ENCODE results near the gene ALDH3A1.
"Not testable (repeated sequence)": the region's sequence is repeated elsewhere in the genome, so short reads cannot be mapped to it uniquely, and the experiment has no call there.

Gene ALDH3A1
- total RNA-seq: 0 reads per million in 2 donors

DNA sequence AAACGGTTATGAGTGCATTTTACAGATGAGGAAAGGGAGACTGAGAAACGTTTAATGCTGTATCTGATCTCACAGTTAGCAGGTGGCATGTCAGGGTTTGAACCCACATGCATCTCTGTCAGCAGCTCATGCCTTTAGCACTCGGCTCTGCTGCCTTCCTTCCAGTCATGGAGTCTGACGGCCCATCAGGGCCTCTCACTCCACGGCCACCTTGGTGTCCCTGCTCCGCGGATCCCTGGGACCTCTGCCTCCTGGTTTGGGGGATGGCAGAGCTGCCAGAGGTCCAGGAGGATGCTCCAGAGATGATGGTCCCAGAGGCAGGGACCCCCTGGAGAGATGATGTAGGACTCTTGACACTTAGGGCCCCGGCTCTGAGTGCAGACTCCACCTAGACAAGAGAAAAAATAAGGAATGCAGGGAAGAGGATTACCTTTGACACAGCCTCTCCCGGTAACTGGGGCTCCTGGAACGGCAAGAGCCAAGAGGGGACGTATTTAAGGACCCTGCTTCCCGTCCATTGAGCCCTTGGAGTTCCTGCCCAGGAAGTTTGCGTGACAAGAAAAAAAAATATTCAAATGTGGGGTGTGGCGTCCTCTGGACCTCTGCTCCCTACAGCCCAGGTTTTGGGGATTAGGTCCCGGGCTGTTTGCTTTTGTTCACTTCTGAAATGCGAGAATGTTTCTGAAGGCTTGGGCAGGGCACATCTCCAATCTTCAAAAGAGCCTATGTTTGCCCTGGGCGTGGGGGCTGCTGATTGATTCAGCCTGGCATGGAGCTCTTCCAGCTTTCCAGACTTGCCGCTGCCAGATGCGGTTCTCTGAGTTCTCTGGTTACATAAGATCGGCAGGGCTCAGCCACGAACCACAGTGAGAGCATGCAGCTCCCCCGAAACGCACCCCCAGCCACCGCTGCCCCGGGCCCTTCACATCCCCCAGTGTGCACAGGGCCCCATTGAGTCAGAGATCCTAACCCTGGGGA is at the start of gene ALDH3A1:
Gene ALDH3A1 (minus strand): TSS at position 470 of the 978 bp plus-strand sequence. CDS start 3,169 bp downstream, outside the sequence.
- no peak for DNase-seq

DNA sequence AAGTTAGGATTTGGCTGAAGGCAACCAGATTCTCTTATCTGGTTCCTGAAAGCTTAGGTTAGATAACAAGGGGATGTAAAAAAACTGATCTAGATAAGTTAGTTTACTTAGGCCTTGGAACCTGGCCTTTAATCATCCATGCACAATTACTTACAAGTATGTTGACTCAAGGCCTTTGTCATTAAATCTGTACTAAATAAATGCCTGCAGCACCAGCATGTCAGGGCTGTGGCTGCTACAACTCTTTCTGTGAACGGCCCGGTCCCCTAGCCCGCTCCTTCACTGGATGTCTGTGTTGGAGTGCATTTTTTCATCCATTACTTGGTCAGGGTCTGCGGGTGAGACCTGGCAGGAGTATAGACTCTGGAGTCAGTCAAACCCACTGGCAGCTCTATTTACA is 48.4 kb upstream of the ALDH3A1 start:
- DNase-seq: no peak

DNA sequence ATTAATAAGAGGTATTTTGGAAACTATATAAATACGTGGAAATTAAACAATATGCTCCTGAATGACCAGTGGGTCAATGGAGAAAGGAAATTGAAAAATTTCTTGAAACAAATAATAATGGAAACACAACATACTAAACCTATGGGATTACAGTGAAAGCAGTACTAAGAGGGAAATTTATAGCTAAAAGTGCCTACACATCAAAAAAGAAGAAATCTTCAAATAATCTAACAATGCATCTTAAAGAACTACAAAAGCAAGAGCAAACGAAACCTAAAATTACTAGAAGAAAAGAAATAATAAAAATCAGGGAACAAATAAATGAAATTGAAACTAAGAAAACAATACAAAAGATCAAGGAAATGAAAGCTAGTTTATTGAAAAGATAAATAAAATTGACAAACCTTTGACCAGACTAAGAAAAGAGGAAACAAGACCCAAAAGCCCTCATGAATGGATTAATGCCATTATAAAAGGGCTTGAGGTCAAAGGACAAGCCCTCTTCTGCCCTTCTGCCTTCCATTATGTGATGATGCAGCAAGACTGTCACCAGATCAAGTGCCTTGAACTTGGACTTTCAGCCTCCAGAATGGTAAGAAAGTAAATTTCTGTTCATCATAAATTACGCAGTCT is 43.9 kb upstream of the ALDH3A1 start:
- no peak for DNase-seq

DNA sequence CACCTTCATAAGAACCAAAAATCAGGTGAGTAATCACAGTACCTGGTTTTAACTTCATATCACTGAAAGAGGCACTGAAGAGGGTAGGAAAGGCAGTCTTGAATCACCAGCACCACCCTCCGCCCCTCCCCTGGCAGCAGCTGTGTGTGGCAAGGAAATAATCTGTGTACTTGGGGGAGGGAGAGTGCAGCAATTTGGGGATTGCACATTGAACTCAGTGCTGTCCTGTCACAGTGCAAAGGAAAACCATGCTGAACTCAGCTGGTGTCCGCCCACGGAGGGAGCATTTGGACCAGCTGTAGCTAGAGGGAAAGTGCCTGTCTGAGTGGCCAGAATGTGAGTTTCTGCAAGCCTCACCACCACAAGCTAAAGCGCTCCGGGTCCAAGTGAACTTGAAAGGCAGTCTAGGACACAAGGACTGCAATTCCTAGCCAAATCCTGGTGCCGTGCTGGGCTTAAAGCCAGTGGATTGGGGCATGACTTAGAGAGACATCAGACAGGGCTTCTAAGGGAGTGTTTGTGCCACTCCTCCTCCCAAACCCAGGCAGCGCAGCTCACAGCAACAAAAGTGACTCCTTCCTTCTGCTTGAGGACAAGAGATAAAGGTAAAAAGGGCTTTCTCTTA is 39.7 kb upstream of the ALDH3A1 start:
- peak in 1 of 5 experiments; percentile 15 for DNase-seq

DNA sequence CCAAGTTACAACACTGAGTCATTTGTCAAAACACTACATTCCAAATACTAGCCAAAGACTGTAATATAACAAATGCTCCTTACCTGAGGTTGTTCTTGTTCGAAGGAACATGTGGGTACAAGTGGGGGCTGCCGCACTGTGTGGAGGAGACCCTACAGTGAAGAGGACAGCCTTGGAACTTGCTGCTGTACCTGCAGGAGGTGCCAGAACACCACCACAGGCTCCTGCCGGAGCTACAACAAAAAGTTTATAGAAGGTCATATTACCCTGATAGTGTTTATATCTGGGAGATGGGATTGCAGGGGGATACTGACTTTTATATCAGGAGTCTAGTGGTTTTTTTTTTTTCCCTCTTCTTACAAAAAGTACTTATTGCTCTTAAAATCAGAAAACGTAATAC is 37.8 kb upstream of the ALDH3A1 start:
- no peak for DNase-seq

DNA sequence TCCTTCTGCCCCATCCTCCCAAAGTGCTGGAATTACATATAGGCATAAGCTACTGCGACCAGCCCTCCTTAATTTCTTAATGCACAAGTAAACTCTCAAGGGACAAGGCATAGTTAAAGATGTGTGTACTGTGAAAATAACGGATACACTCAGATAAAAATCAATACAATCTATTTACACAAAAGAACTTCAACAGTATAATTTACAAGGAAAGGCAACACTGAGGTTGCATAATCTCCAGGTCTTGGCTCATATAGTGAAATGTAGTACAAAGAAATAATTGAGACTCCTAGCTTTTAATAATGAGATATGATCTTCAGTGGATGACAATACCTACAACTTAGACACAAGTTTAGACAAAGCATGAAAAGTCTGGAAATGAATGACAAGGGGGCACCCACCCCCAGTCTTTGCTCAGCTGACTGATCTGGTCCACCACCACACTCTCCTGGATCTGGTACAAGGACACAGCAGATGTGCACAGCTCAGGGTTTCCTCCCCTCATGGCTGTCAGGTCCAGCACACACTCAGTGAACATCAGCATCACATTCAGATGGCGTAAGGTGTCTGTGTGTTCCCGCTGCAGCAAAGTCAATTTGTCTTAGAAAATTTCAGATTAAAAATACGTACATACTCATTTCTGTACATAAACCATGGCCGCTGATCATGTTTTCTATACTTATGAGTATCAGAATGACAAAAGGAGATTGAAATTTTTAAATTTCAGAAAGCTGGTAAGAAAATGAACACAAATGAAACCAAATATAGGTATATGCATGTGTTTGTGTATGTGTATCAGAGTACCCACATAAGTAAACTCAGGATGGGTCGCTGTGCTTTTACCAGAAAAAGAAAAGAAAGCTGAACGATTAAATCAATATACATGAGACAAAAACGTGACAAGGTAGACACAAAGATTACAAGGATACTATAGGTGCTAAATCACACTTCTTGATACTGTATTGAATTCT is 33.7 kb upstream of the ALDH3A1 start:
- peak in 1 of 5 experiments; percentile 59 for DNase-seq

DNA sequence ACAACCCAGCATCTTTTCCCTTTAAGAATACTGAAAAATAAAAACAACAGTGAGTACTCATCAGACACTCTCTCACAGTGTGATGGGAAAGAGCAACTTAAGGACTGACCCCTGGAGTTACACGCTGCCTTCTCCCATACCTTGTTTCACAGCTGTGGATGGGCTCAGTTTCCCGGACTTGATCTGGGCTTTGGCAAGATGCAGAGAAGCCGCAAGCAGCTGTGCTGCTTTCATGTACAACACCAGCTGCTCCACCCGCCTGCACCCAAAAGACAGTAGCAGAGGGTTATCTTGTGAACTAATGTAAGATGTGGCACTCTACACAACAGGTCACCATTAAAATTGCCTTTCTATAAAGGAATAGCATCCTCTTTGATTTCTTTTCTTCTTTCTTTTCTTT is 32.7 kb upstream of the ALDH3A1 start:
- DNase-seq: no peak

DNA sequence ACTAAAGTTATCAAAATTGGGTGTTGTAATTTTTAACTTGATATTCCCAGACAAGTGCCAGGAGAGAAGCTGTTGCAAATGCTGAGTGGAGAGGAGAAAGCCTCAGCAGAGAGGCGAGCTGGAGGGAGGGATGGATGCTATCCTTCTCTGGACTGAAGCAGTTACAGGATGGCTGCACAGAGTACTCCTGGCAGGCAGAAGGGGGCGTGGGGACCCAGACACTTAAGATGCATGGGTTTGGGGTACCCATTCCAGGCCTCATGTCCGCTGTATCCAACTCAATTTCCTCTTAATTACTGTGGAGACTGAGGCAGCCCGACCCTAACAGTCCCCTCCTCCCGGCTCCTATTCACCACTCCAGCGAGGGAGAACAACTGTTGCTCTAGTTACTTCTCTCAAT is 25.4 kb upstream of the ALDH3A1 start:
- DNase-seq: no peak

DNA sequence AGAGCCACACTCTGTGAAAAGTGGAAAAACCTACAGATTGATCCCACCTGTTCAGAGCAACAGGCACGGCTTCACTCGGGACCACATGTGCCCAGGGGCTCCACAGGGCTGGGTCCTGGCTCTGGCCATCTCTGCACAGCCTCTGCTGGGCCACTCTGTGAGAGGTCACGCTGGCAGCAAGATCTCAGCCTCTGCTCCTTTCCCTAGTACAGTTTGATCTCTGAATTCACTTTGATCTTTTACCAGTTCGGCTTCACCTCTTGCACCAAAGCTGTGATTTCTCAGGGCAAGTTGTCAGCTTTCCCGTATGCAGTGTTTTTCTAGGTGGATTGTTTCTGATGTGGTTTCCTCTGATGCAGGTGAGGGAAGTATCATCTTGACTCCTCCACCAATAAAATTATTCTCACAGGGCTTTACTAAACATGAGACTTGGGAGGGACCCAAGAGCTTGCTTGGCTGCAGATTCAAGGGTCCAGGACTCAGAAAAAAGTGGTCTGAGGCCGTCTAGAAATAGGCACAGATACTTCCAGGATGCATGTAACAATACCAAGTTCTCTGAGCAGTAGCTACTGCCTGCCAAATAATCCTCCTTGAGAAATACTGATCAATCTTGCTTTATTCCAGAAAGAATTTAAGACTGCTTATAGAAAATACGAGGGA is 24.0 kb upstream of the ALDH3A1 start:
- DNase-seq: peak in 3 of 5 experiments; percentile 12 to 59 (median 58)

DNA sequence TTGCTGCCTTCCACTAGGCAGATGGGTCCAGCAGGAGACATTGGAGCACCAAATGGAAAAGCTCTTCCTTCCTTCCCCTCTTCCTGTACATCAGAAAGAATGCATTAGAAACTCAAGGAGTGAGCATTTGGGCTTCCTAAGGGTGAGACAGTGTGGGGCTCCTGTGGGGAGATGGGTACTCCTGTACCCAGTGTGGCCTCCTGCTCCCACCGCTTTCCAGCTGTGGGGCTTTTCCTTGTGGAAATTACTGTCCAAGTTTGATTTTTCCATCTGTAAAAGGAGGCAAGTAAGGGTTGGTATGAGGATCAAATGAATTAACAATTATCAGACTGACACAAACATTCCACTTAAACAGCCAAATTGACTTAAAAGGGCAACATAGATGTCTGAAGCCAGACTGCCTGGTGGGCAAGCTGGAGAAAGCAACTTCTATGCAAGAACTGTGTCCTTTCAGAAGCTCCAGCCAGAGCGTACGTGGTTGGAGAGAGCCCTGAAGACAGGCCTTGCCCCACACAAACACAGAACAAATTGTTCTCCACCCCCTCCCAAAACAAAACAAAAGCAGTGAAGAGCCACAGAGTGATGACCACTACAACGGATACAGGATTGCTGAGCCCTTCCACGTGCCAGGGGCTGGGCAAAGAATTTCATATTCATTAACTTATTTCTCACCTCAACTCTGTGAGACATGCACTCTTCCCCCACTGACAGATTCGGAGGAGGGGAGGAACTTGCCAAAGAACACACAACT is 23.1 kb upstream of the ALDH3A1 start:
- no peak for DNase-seq

DNA sequence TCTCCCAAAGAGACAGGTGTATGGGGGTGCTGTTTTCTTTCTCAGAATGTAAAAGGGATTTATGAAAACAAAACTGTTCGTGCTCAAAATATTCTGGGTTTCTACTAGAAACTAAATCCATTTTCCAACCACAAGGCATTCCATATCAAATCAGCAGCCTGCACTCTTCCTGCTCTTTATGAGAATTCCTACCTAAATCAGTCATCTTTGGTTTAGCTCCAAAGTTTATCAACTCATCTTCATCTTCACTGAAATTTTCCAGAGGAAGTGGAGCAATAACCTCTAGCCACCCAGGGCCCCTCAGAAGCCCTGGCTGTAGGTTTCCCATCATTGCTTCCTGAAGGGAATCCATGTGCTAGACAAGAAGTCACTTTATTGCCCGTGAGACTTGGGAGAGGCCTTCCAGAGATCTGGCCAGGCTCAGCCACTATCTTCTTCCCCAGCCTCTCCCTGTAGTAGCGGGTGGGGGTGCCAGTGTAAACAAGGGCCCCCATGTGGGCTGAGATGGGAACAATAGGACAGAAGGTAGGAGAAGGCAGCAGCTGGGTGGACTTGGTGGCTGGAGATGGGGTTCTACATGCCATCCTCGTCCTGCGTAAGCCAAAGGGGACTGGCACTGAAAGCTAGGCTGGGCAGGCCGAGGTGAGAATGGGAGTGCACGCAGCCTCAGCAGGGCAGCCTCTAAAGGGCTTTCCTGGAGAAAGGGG is 22.0 kb upstream of the ALDH3A1 start:
- DNase-seq: no peak

DNA sequence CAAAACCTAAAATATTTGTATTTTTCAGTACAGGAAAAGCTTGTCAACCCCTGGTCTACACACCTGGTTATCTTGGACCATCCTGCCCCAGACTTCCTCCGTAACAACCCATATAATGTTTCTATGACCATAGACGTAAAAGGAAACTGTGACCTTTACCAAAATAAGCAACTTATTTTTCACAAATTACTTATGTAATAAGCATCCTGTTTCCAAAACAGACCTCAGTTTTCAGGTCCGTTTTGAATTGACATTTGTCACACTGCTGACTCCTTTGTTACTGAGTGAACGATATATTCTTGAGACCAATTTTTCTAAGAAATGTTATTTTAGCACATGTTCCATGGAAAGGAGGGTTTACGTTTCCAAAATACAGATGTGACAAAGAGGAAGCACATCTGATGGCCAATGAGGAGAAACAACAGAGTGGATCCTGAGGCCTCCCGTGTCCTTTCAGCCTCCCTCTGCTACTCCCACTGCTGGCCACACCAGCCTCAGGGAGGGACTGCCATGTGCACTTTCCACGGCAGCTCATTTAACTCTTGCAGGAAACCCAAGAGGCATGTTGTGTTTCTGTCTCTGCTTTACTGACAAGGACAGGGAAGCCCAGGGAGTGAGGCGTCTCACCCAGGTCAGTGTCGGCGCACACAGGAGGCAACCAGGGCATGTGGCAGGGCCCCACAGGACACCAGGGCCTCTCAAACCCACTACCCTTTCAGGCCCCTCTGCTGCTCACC is 20.1 kb upstream of the ALDH3A1 start:
- no peak for DNase-seq

DNA sequence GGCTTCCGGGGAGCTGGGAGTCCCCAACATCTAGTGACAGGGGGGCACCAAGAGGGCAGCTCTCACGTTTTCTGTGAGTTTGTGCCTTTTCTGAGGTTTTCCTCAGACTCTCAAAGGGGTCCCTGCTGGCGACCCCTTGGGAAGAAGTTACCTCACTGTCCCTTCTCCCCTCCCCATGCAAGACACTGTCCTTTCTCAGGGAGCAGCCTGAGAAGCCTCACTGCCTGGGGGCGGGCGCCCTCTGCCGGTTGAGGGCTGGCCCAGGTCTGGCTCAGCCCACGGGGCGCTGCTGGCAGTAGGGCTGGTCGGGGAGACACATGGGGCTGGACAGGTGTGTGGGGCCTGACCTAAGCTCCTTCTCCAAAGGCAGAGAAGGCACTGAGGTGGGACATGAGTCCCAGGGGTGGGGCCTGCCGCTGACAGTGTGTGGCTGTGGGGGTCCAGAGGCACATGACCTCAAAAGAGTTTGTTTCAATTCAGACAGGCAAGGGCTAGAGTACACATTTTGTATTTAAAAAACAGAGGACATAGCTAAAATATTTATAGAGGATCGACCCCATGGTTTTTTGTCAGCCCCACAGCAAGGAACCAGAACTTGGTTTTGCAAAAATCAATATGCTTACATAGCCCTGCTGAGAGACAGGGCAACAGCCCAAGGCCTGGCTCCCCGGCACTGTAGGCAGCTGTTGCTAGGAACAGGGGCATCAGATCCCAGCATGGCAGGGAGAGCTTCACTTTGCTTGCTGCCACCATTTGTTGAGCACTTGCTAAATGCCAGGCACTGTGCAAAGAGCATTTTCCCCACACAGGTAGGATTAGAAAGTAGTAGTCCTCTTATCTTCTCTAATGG is 18.5 kb upstream of the ALDH3A1 start:
- DNase-seq: peak; percentile 49 to 71 (median 60)

DNA sequence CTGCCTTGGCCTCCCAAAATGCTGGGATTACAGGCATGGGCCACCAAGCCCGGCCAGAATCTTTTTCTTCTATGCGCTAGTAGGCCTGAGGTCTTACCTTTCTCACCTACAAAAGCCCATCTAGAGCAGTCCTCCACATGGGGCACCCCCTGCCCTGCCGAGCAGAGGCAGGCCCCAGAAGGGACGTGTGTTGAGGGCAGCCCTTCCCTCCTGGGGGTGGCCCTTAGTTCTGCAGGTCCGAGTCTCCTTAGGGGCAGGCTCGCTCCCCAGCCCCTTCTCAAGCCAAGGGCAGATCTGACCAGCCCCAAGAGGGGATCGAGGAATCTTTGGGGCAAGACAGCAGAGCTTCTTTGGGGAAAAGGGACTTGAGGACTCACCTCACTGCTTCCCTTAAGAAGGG is 17.9 kb upstream of the ALDH3A1 start:
- no peak for DNase-seq

DNA sequence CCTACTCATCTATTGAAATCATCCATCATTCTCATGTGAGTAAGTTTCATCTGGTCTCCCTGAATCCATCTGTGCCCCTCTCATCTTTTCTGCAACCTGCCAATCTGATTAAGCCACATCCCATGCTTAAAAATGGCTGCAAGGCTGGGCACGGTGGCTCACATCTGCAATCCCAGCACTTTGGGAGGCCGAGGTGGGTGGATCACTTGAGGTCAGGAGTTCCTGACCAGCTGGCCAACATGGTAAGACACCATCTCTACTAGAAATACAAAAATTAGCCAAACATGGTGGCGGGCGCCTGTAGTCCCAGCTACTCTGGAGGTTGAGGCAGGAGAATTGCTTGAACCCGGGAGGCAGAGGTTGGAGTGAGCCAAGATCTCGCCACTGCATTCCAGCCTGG is 15.9 kb upstream of the ALDH3A1 start:
- not testable (repeated sequence) for DNase-seq

DNA sequence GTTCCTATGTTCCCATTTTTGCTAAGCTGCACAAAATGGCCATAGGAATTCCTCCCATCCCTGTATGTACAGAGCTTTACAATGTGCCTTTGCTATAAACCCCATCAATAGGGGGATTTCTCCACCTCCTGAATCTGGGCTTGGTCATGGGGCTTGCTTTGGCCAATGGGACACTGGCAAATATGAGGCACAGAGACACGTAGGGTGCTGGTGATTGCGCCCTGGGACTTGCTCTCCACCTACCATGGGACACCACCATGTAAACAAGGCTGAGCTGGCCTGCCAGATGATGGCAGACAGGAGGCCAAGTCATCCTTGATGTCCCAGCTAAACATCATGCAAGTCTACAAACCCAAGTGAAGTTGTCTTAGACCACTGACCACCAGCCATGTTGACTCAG is 15.3 kb upstream of the ALDH3A1 start:
- no peak for DNase-seq

DNA sequence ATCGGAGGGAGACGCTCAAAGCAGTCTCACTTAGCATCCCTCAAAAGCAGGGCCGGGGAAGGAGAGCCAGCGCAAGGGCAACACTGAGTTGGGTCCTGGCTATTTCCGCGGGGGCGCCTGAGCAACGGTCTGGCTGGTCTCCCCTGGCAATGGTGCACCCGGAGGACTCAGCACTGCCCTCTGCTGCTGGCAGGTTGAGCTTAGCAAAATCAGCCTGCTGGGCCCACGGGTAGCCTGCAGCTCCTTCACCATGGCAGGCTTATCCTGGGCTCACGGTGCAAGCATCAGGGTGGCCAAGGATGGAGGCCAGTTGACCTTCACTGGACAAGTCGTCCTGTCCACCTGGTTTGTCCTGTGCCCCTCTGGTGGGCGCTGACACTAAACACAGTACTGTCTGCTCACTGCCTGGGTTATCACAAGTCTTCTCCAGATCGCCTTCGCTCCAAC is 14.4 kb upstream of the ALDH3A1 start:
- peak in 4 of 5 experiments; percentile 14 to 38 (median 37) for DNase-seq

DNA sequence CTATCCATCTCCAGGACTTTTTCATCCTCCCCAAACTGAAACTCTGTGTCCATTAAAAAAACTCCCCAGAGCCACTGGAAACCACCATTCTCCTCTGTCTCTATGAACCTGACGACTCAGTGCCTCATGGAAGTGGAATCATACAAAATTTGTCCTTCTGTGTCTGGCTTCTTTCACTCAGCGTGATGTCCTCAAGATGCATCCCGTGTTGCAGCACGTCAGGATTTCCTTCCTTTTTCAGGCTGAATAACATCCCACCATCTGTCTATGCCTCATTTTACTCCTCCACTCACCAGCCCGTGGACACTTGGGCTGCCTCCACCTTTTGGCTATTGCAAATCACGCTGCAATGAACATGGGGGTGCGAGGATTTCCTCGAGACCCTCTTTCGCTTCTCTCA is 12.6 kb upstream of the ALDH3A1 start:
- no peak for DNase-seq

Measured in T-helper 2 cell (primary cell).